Suppressor macrophage treated with lipopolysaccharide for 1 hour (primary cell): ENCODE data around the gene IMMP2L.
"Not testable (repeated sequence)": the region's sequence is repeated elsewhere in the genome, so short reads cannot be mapped to it uniquely, and the experiment has no call there.

Source experiments
- DNase-seq, 3 donors: peaks; one replicate each; pipeline ENCODE4 v3.0.0-alpha.2; 2020 to 2022

The IMMP2L gene

DNA sequence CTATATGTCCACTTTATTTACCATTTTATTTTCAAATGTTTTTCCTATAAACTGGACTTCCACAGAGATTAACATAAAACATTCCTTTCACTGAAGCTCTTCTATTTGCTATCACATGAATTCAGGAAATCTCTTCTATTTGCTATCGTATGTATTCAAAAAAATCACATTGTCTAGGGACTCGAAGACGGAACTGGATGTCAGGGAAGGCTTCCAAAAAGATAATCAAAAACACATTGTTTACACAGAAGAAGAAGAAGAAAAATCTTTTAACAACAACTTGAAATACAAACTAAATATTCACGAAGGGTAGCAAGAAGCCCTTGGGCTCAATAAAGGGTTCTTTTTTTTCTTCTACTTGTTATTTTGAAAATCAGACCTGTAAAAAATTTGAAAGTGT, 897.5 kb downstream of the IMMP2L start:
- no peak for DNase-seq

DNA sequence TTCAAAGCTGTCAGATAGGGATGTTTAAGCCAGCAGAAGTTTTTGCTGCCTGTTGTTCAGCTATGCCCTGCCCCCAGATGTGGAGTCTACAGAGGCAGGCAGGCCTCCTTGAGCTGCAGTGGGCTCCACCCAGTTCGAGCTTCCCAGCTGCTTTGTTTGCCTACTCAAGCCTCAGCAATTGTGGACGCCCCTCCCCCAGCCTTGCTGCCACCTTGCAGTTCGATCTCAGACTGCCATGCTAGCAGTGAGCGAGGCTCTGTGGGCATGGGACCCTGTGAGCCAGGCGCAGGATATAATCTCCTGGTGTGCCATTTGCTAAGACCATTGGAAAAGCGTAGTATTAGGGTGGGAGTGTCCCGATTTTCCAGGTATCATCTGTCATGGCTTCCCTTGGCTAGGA, 901.7 kb downstream of the IMMP2L start:
- not testable (repeated sequence) for DNase-seq

DNA sequence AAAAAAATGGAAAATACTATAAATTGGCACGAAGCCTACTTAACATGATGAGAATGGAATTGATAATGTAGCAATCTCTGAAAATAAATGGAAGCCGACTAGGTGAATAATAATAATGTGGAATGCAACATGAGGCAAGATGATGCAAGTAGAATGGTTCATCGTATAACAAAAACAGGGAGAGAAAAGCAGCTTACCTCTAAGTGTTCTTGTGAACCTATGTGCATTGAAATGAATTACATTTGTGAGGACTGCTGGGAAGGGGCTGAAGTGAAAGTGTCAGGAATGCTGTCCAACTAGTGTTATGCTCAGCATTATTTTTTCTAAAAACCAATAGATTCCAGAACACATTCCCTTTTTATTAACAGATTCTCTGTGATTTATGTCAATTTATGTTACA, 912.0 kb downstream of the IMMP2L start:
- DNase-seq: no peak

DNA sequence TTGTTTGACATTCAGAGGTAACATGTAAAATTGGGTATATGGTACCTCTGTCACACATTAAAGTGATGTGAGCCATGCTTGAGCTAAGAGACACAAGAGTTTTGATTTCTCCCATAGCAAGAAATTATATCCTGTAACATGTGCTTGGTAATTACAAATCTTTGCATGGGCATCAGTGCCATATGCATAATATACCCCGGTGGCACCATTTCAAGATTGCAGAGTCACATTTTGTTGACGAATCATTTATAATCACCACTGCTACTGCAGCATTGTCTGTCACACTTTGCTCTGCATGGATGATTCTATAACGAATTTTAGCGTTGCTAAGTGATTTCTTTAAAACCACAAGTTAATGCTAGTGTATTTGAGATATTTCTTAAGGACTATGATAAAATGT, 915.0 kb downstream of the IMMP2L start:
- DNase-seq: no peak

DNA sequence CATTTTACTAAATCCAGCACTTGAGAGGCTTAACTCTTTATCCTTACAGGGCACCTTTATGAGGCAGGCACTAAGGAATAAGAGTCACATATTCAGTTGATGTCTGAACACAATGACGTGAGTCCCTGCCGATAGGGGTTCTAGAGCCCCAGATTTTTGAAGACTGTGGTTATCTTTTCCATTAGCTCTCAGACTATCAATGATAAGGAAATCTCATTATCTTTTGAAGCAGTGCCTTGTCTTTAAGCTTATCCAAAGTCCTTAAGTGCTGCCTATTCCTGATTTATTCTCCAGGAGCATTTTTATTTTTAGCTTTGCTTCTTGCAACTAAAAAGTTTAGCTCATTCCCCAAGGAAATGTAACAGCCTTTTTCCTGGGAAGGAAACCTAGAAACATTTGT, 915.5 kb downstream of the IMMP2L start:
- no peak for DNase-seq

DNA sequence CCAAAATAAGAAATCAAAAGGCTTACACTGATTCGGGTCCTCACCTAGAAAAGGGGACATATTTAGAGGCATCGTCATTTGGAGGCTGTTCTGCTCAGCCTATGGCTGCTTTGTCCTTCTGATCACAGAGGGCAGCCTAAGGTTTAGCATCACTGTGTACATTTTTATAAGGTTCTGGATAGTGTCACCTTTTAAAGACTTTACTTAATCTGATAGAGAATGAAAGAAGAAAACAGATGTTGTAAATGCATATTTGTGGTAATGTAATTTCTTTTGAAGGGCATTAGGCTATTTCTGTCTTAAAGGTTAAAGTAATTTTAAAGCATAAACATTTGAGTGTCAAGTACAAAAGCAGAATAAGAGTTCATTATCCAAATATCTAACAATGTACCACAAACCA, 916.7 kb downstream of the IMMP2L start:
- no peak for DNase-seq

DNA sequence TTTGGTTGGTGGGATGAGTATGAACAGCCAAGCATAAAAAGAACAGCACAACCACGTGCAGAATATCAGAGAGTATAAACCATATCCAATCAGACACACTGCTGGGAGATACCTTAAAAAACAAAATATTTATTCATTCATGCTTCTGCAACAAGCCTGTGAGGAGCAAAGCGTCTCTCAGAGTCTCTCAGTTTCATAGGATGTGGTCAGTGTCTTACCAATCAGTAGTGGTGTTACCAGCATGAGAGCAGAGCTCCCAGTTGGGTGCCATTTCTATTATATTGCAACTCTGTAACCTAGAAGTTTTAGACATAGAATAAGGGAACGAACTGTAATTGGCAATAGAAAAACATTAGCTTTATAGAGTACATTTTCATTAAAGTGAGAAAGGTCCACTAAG, 917.2 kb downstream of the IMMP2L start:
- no peak for DNase-seq

DNA sequence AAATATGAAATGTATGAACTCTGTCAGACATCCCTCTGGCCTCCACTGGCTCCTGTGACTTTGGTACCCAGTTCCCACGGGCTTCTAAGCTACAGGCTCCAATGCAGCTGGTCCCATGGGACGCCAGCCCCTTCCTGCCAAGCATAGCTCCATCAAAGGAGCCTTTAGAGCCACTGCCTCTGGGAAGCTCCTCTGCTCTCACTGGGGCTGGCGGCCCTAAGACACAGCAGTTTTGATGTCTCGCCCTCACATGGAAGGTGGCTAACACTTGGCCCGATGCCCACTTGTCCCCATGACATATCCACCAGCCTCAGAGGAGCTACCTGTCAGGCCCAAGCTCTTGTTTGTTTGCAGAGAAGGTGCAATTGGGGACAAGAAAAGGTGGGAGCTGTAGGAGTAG, 925.0 kb downstream of the IMMP2L start:
- DNase-seq: no peak

DNA sequence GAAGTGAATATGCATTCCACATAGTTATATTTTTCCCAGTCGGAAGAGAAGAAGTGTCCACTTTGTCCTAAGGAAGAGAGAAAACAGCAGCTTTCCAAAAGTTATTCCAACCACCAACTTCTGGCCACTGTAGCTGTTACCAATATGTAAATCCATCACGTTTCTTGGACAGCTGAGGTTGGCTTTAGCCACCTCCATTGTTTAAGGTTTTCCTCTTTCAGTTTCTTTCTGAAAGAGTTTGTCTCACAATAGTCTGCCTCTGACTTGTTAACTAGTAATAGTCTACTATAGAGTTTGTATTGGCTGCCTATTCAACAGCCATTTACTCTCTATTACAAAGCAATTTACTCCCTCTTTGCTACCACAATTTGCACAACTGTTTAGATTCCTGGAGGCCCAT, 929.0 kb downstream of the IMMP2L start:
- no peak for DNase-seq

DNA sequence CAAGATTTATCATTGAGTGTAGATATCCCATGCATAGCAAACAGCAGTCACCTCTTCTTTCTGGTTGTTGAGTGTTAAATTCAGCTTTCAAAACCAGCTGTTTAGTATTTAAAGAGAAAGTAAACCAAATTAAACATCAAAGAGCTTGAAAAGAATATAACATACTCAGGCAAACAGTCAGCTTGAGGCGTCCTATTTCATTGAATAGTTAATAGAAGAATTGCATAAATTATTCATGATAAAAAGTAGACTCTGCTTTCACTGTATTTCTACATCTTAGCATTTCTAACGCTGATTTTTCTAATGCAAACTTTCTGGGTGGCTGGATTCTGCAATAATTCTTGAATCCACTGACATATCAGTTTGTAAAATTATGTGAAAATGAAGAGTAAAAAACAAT, 935.9 kb downstream of the IMMP2L start:
- no peak for DNase-seq

DNA sequence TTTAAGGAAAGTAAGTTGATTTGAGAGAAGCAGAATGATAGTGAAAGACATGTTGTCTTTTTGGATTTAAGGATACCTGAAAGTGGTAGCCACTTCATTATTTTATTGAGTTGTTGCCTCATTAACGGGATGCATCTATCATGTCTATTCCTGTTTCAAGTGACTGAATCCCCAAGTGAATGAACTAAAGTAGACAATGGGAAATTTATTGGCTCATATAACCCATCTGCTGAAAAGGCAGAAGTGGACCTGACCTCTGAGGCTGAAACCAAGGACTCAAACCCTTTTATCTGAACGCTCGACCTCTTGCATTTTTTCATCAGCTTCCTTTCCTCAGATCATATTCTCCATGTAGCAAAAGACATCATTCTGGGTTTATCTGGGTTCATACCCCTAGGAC, 937.0 kb downstream of the IMMP2L start:
- no peak for DNase-seq

DNA sequence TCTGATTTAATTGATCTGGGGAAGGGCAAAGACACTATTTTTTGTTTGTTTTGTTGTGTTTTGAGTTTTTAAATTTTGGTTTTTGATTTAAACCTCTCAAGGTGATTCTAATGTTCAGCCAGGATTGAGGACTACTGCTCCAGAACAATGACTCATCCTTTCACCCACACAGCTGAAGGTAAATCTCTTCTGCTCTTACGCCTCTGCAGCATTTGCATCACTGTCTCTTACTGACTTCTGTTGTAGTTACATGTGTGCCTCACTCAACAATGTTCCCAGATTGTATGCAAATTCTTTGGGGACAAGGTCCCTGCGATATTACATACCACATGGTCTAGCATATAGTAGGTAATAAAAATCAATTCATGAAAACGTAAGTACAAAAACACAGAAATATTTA, 938.9 kb downstream of the IMMP2L start:
- no peak for DNase-seq

DNA sequence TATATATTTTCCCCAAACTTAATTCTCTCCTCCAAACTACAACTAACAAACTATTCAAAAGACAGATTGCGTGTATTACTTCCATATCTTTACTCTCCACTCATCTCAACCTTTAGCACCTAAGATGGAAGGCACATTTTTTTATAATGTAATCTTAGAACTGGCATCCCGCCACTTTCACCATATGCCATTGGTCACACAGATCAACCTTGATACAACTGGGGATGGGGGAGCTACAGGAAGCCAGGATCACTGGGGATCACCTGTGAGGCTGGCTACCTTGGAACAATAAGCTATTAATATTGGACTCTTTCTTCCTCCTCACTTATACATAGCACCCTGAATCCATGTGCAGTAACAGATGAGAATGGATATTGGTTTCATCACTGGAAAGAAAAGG, 941.0 kb downstream of the IMMP2L start:
- no peak for DNase-seq

DNA sequence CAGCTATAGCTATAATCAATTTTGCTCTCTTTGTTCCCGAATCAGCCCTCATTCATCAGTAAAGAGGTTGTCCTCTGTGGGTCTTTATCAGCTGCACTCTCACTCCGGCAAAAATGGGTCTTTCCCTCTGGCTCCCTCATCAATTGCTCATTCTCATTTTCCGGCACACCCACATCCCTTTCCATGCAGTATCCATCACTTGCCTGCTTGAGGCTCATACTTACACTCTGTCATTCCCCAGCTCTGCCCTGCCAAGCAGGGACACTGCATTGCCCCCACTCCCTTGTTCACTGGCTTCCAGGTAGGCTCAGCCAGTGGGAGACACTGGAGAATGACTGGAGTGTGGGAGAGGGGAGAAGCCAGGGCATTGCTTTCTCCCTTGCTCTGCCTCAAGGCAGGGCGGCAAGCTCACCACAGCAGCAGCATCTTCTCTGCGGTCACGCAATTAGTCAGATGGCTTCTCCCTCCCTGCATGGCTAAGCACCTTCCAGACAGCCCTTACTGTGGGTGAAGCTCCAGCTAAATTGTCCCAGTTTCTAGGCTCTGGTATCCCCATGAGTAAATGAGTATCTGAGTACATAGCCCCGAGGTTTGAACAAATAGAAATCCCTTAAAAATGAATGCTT, 942.1 kb downstream of the IMMP2L start:
- DNase-seq: no peak
